Suprapubic skin (tissue), 4 donors: ENCODE data around the gene TPM2. TPM values are rescaled to one million over a fixed set of nuclear protein-coding genes. Genes with fewer than 3 reads are reported as not detected.

Experiments
- DNase-seq, 2 donors: peaks; one replicate each; pipeline ENCODE4 v3.0.0-alpha.2; 2019; ENCODE audit warnings: low spot score in 2 of 2
- H3K27ac ChIP-seq: fragments of 200-600 bp; sonication (generic); one replicate; pipeline ENCODE4 v1.5.1; 2019
- H3K27me3 ChIP-seq: fragments of 200-600 bp; sonication (generic); one replicate; pipeline ENCODE4 v1.5.1; 2019
- H3K36me3 ChIP-seq: fragments of 200-600 bp; sonication (generic); one replicate; pipeline ENCODE4 v1.5.1; 2019
- H3K4me1 ChIP-seq: fragments of 200-600 bp; sonication (generic); one replicate; pipeline ENCODE4 v1.5.1; 2019
- H3K4me3 ChIP-seq: fragments of 200-600 bp; sonication (generic); one replicate; pipeline ENCODE4 v1.5.1; 2019; ENCODE audit warnings: mild to moderate bottlenecking
- H3K9me3 ChIP-seq: fragments of 200-600 bp; sonication (generic); one replicate; pipeline ENCODE4 v1.5.1; 2019
- CTCF ChIP-seq, 2 donors: fragments of 200-600 bp in 1 of 2; fragments of 450-650 bp in 1 of 2; sonication (generic) in 1 of 2; IDR thresholded peaks; one replicate each; pipeline ENCODE4 v1.5.1; 2016 to 2019; ENCODE audit warnings: antibody characterized with exemption in 2 of 2, mild to moderate bottlenecking in 1 of 2, moderate library complexity in 1 of 2
- EP300 ChIP-seq: sonication (generic); formaldehyde crosslinking; IDR thresholded peaks from one replicate; pipeline ENCODE4 v1.6.1; 2017; ENCODE audit warnings: antibody characterized with exemption
- POLR2A ChIP-seq, 2 donors: fragments of 450-650 bp; IDR thresholded peaks; one replicate each; pipeline ENCODE4 v1.6.1; 2017; ENCODE audit warnings: antibody characterized with exemption in 2 of 2, mild to moderate bottlenecking in 2 of 2, moderate library complexity in 2 of 2
- POLR2AphosphoS5 ChIP-seq, 3 donors: sonication (generic); formaldehyde crosslinking; IDR thresholded peaks; one replicate each; pipeline ENCODE4 v1.6.1; 2017; ENCODE audit warnings: antibody characterized with exemption in 3 of 3
- WGBS: methylation state at CpG from one replicate; pipeline ENCODE4 v1.1.5; 2018; 5-methylcytosine and 5-hydroxymethylcytosine counted together
- total RNA-seq, 4 donors: library from RNA; depleted of rRNA; stranded (reverse); fragments of >200 nt; gene quantifications; one replicate each; pipeline ENCODE4 v1.1.0, GENCODE V29; 2016

Gene TPM2
- total RNA-seq = 100 to 1,000 TPM in 1 of 4 donors, 10 to 100 TPM in 3; 40.6 to 105 (median 56.7) TPM

- WGBS = 34% methylated on average over 39 of the region's 61 CpGs
- H3K4me1 ChIP-seq = peaks cover 20% of the 10 kb centered on the region
- no peaks in the 10 kb centered on the region for H3K9me3 ChIP-seq
- peak within 1 kb of the TSS; percentile 84 for H3K27ac ChIP-seq
- H3K36me3 ChIP-seq = peaks cover 9% of the 10 kb centered on the region
- no peaks in the 10 kb centered on the region for H3K27me3 ChIP-seq
- no peak for DNase-seq
- no peak for TF ChIP-seq CTCF (IDR thresholded peaks at IDR 0.05)
- TF ChIP-seq EP300 = no peak
- no peak for TF ChIP-seq POLR2AphosphoS5 (IDR thresholded peaks at IDR 0.05)
- no peak for TF ChIP-seq POLR2A (IDR thresholded peaks at IDR 0.05)
- H3K4me3 ChIP-seq = peak within 1 kb of the TSS; percentile 65
These were observed at the start of gene TPM2 for GRCh38 chr9:35689542-35690293. TSS of gene TPM2 (minus strand) at chr9:35689925. CDS start at chr9:35689817, 108 bp downstream.

GRCh38 chr9:35738924-35739323 lies 49.2 kb upstream of the TPM2 start:
- Histone ChIP-seq H3K9me3 (no peaks in the 10 kb centered on the region), H3K36me3 (peaks cover 90% of the 10 kb centered on the region), H3K27me3 (no peaks in the 10 kb centered on the region), H3K27ac (no peak overlapping the region), H3K4me1 (no peaks in the 10 kb centered on the region), H3K4me3 (no peak overlapping the region)
- DNase-seq = peak in 1 of 2 donors; percentile 40
- TF ChIP-seq POLR2AphosphoS5 (IDR thresholded peaks at IDR 0.05) (no peak), POLR2A (IDR thresholded peaks at IDR 0.05) (no peak), CTCF (IDR thresholded peaks at IDR 0.05) (no peak), EP300 (no peak)
- 87% methylated on average over 7 of the region's 7 CpGs for WGBS

- Histone ChIP-seq H3K27ac (no peak overlapping the region), H3K4me3 (no peak overlapping the region), H3K27me3 (no peaks in the 10 kb centered on the region), H3K36me3 (peaks cover 82% of the 10 kb centered on the region), H3K4me1 (peaks cover 4% of the 10 kb centered on the region), H3K9me3 (no peaks in the 10 kb centered on the region)
- WGBS = 62% methylated on average over 4 of the region's 4 CpGs
- TF ChIP-seq EP300 (no peak), POLR2A (IDR thresholded peaks at IDR 0.05) (no peak), POLR2AphosphoS5 (IDR thresholded peaks at IDR 0.05) (no peak), CTCF (IDR thresholded peaks at IDR 0.05) (no peak)
- peak in 1 of 2 donors; percentile 38 for DNase-seq
These were observed 48.5 kb upstream of the TPM2 start for GRCh38 chr9:35738186-35738585.

- WGBS = 78% methylated on average over 4 of the region's 7 CpGs
- TF ChIP-seq POLR2AphosphoS5 (IDR thresholded peaks at IDR 0.05) (no peak), CTCF (IDR thresholded peaks at IDR 0.05) (no peak), EP300 (no peak), POLR2A (IDR thresholded peaks at IDR 0.05) (no peak)
- Histone ChIP-seq H3K4me1 (peaks cover 11% of the 10 kb centered on the region), H3K27me3 (no peaks in the 10 kb centered on the region), H3K36me3 (peaks cover 72% of the 10 kb centered on the region), H3K9me3 (no peaks in the 10 kb centered on the region), H3K4me3 (no peak overlapping the region), H3K27ac (no peak overlapping the region)
- DNase-seq = no peak
These were observed 47.4 kb upstream of the TPM2 start for GRCh38 chr9:35737143-35737542.

GRCh38 chr9:35736201-35736633 lies 46.5 kb upstream of the TPM2 start:
- WGBS = 65% methylated on average over 5 of the region's 5 CpGs
- Histone ChIP-seq H3K4me1 (peaks cover 14% of the 10 kb centered on the region), H3K27me3 (no peaks in the 10 kb centered on the region), H3K27ac (no peak overlapping the region), H3K9me3 (no peaks in the 10 kb centered on the region), H3K36me3 (peaks cover 63% of the 10 kb centered on the region), H3K4me3 (no peak overlapping the region)
- no peak for DNase-seq
- TF ChIP-seq EP300 (no peak), CTCF (IDR thresholded peaks at IDR 0.05) (peak; percentile 42 to 81), POLR2AphosphoS5 (IDR thresholded peaks at IDR 0.05) (no peak)
